ENCODE results near the gene NPC2. TPM values are rescaled to one million over a fixed set of nuclear protein-coding genes. Genes with fewer than 3 reads are reported as not detected.
A peak's percentile ranks its signal among the peaks of the same experiment; 100 is the strongest.

Gene NPC2
- total and polyA plus RNA-seq, 4 donors = 76.8 to 174 (median 86.7) TPM

DNA sequence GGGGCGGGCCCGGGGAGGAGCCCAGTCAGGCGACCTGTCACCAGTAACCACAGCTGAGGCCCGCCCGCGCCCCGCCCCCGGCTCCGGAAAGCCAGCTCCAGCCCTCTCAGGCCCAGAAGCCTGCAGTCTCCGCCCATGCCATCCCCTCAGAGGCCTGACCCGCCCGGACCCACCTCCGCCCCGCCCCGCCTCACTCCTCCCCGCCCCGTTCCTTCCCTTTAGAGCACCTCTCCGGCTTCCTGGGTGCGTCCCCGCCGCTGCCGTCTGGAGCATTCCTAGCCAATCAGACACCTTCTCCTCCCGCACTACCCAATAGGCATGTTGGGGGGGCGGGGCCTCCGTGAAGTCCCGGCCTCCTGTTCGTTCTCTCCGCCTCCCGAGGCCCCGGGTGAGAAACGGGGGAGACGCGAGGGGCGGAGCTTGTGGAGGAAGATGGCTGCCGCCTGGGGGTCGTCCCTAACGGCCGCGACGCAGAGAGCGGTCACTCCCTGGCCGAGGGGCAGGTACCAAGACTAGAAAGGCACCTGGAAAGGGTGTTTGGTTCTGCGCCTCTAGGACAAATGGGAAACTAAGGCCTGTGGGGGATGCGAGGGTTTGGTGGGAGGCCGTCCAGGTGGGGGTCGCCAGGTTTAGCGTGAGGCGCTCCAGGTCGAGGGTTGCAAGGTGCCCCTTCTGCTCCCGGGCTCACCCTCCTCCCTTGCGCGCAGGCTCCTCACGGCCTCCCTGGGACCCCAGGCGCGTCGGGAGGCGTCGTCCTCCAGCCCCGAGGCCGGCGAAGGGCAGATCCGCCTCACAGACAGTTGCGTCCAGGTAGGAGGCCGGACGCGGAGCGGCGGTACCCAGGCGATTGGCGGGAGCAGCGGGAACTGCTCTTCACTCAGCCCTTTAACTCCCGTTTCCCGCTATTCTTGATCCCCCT is 497 bp upstream of the NPC2 start, which contains the start of gene ISCA2:
Gene ISCA2, plus strand, starts transcription at position 423 of the 919 bp plus-strand sequence. Its CDS starts 10 bp downstream, at position 433.
- Histone ChIP-seq H3K27me3 (ENCODE audit: control insufficient read depth, insufficient read depth, low read length) (peaks cover 16% of the 10 kb centered on the region), H3K36me3 (ENCODE audit: control insufficient read depth, insufficient read depth, low read length) (no peaks in the 10 kb centered on the region), H3K27ac (ENCODE audit: low read depth, low read length) (peak within 1 kb of the TSS; percentile 77), H3K9me3 (ENCODE audit: control insufficient read depth, insufficient read depth, low read length) (no peaks in the 10 kb centered on the region), H3K4me1 (ENCODE audit: control insufficient read depth, insufficient read depth, low read length) (peaks cover 14% of the 10 kb centered on the region), H3K4me3 (ENCODE audit: low read depth, low read length) (peak within 1 kb of the TSS; percentile 95)
- peak; percentile 86 to 100 (median 98) for DNase-seq (ENCODE audit: low read depth in 4 of 6, low spot score in 6 of 6)
- 0% methylated on average over 52 of the region's 73 CpGs for WGBS (ENCODE audit: insufficient coverage)

DNA sequence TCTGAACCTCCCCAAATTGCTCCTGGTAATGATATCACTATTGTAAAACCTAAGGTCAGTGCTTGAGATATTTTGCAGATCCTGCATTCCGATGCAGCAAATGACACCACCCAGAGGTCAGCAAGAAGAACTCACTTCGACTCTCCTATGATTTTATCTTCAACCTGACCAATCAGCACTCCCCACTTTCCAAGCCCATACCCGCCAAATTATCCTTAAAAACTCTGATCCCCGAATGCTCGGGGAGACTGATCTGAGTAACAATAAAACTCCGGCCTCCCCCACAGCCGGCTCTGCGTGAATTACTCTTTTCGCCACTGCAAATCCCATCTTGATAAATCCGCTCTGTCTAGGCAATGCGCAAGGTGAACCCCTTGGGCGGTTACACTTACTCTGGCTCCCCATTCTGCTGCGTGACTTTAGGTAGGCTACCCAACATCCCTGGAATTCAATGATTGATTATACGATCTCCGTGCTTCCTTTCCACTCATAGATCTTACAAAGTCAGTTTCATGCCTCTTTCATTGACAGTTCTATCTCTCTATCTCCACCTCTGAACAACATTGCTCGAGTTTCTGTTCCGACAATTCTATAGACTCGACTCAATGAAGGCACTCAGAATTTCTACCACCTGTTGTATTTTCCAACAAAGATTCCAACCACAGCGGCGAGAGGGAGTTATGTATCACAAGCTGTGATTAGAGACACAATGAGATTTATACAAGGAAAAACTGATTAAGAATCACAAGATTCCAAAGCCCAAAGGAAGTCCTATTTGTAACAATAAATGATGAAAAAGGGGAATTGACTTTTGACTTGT is 939 bp downstream of the NPC2 start:
- Histone ChIP-seq H3K27ac (ENCODE audit: low read depth, low read length) (no peak overlapping the region), H3K9me3 (ENCODE audit: control insufficient read depth, insufficient read depth, low read length) (no peaks in the 10 kb centered on the region), H3K4me1 (ENCODE audit: control insufficient read depth, insufficient read depth, low read length) (peaks cover 14% of the 10 kb centered on the region), H3K4me3 (ENCODE audit: low read depth, low read length) (peak overlapping the region; percentile 95), H3K36me3 (ENCODE audit: control insufficient read depth, insufficient read depth, low read length) (no peaks in the 10 kb centered on the region), H3K27me3 (ENCODE audit: control insufficient read depth, insufficient read depth, low read length) (peaks cover 16% of the 10 kb centered on the region)
- peak in 1 of 6 donors; percentile 68 for DNase-seq (ENCODE audit: low read depth in 4 of 6, low spot score in 6 of 6)
- 4% methylated on average over 18 of the region's 20 CpGs for WGBS (ENCODE audit: insufficient coverage)

DNA sequence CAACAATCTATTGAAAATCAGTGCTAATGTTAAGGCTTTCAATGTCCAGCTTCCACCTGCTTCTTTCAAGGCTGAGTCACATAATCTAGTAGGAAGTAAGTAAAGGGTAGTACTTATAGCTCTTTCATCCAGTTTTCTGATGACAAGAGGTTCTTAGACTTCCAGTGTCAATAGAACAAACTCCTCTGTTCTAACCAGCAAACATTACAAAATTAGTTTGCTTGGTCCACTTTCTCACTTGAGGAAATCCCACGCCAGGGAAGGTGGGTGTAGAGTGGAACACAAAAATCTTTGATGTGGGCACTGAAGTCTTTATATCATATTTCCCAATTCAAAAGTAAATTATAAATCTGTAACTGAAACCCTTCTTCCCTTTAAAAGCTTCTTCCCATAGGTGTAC is 2.6 kb downstream of the NPC2 start:
- Histone ChIP-seq H3K27me3 (ENCODE audit: control insufficient read depth, insufficient read depth, low read length) (peaks cover 16% of the 10 kb centered on the region), H3K27ac (ENCODE audit: low read depth, low read length) (no peak overlapping the region), H3K4me3 (ENCODE audit: low read depth, low read length) (no peak overlapping the region), H3K36me3 (ENCODE audit: control insufficient read depth, insufficient read depth, low read length) (no peaks in the 10 kb centered on the region), H3K4me1 (ENCODE audit: control insufficient read depth, insufficient read depth, low read length) (peaks cover 14% of the 10 kb centered on the region), H3K9me3 (ENCODE audit: control insufficient read depth, insufficient read depth, low read length) (no peaks in the 10 kb centered on the region)
- WGBS (ENCODE audit: insufficient coverage) = no CpG with 5 or more reads among the region's 1 CpG
- DNase-seq (ENCODE audit: low read depth in 4 of 6, low spot score in 6 of 6) = no peak

DNA sequence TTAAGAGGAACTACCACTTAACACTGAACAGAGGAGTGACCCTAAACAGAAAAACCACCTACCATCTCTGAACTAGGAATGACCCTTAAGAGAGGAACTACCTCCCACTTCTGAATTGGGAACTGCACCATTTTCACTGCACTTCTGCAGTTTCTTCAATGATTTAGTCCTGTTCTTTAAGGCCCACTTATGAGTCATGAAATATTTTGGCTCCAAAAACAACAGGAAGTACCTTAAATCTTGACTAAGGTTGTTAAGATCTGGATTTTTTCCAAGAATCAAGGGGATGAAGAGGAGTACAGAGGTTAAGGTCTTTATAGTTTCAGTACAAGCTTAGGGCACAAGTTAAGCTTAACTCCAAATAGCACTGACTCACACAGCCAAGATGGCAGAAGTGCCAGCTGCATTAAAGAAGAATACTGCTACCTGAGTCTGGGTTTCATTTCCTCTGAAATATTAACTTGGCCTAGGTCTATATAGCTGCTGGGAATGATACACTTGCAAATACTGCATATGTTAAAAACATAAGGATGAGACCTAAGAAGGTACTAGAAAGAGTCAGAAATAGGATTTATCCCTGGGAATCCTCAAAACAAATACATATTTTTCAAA is 4.2 kb downstream of the NPC2 start:
- H3K9me3 ChIP-seq (ENCODE audit: control insufficient read depth, insufficient read depth, low read length) = no peaks in the 10 kb centered on the region
- no peak for DNase-seq (ENCODE audit: low read depth in 4 of 6, low spot score in 6 of 6)
- H3K27ac ChIP-seq (ENCODE audit: low read depth, low read length) = no peak overlapping the region
- H3K4me3 ChIP-seq (ENCODE audit: low read depth, low read length) = no peak overlapping the region
- H3K4me1 ChIP-seq (ENCODE audit: control insufficient read depth, insufficient read depth, low read length) = peaks cover 8% of the 10 kb centered on the region
- no peaks in the 10 kb centered on the region for H3K36me3 ChIP-seq (ENCODE audit: control insufficient read depth, insufficient read depth, low read length)
- peaks cover 16% of the 10 kb centered on the region for H3K27me3 ChIP-seq (ENCODE audit: control insufficient read depth, insufficient read depth, low read length)

DNA sequence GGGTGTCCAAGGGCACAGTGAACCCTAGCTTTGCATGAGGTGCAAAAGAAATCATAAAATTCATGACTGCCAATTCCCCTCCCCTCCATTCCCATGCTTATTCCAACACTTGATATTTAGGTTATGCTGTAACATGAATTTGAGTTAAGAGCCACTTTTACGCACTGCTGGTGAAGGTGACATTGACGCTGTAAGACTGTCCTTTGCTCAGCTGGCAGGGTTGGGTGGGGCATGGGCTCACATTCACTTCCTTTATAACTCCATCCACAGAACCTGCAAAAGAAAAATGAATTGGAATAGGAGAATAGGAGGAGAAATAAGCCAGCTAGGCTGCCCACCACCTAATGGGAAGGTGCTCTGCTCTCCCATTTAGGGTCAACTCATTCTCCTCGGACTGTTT is 6.9 kb downstream of the NPC2 start:
- Histone ChIP-seq H3K4me1 (ENCODE audit: control insufficient read depth, insufficient read depth, low read length) (no peaks in the 10 kb centered on the region), H3K27me3 (ENCODE audit: control insufficient read depth, insufficient read depth, low read length) (peaks cover 3% of the 10 kb centered on the region), H3K36me3 (ENCODE audit: control insufficient read depth, insufficient read depth, low read length) (no peaks in the 10 kb centered on the region), H3K27ac (ENCODE audit: low read depth, low read length) (no peak overlapping the region), H3K9me3 (ENCODE audit: control insufficient read depth, insufficient read depth, low read length) (no peaks in the 10 kb centered on the region), H3K4me3 (ENCODE audit: low read depth, low read length) (no peak overlapping the region)
- WGBS (ENCODE audit: insufficient coverage) = no CpG with 5 or more reads among the region's 3 CpGs
- DNase-seq (ENCODE audit: low read depth in 4 of 6, low spot score in 6 of 6) = no peak

DNA sequence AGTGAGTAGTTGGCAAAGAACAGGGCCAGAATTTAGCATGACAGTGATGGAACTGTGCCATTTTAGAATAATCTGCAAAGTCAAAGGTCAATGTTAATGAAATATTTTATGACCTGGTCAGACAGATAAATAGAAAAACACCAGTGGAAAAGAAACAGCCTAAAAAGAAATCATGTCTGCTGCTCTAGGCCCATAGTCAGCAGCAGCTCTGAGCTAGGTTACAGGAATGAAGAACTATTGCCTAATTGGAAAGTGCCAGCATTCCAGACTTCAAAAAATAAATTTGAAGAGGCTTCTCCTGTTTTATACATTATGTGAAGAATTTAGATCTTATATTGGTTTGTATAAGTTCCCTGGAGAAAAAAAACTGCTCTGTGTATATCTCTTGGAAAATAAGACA is 9.8 kb downstream of the NPC2 start:
- no peak overlapping the region for H3K27ac ChIP-seq (ENCODE audit: low read depth, low read length)
- no peaks in the 10 kb centered on the region for H3K9me3 ChIP-seq (ENCODE audit: control insufficient read depth, insufficient read depth, low read length)
- no peaks in the 10 kb centered on the region for H3K4me1 ChIP-seq (ENCODE audit: control insufficient read depth, insufficient read depth, low read length)
- no peak for DNase-seq (ENCODE audit: low read depth in 4 of 6, low spot score in 6 of 6)
- no peaks in the 10 kb centered on the region for H3K27me3 ChIP-seq (ENCODE audit: control insufficient read depth, insufficient read depth, low read length)
- no peaks in the 10 kb centered on the region for H3K36me3 ChIP-seq (ENCODE audit: control insufficient read depth, insufficient read depth, low read length)
- H3K4me3 ChIP-seq (ENCODE audit: low read depth, low read length) = no peak overlapping the region

DNA sequence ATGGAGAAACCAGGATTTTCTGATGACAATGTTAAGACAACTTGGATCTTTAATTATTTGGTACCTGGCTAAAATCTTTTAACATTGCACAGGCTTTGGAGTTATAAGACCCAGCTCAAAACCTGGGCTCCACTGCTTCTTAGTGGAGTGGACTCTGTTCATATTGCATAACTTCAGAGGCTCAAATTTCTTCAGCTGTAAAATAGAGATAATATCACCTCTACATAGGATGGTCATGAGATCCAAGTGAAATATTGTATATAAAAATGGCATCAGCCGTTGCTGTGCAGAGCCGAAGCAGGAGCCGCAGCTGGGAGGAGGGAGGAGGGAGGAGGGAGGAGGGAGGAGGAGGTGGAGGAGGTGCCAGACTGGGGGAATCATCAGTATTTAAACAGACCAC is 10.5 kb downstream of the NPC2 start:
- Histone ChIP-seq H3K4me3 (ENCODE audit: low read depth, low read length) (no peak overlapping the region), H3K4me1 (ENCODE audit: control insufficient read depth, insufficient read depth, low read length) (no peaks in the 10 kb centered on the region), H3K27me3 (ENCODE audit: control insufficient read depth, insufficient read depth, low read length) (no peaks in the 10 kb centered on the region)

DNA sequence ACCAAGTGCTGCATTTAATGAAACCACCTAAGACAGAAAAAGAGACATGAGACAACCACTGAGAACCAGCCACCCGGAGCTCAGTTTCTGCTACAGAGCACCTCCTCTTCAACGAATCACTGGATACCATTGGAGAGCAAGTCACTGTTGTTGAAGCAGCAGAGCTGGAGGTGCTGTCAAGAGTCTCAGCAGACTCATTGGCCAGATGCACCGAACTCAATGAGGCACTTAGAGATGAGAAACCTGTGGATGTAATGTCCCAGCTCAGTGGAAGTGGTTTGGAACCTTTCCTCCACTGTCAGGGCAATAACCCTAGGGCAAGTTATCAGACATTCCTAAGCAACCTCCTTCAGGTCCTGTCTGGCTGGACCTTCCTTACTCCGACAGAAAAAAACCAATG is 13.1 kb downstream of the NPC2 start:
- peak in 1 of 6 donors; percentile 34 for DNase-seq (ENCODE audit: low read depth in 4 of 6, low spot score in 6 of 6)
- Histone ChIP-seq H3K27me3 (ENCODE audit: control insufficient read depth, insufficient read depth, low read length) (no peaks in the 10 kb centered on the region), H3K4me3 (ENCODE audit: low read depth, low read length) (no peak overlapping the region), H3K36me3 (ENCODE audit: control insufficient read depth, insufficient read depth, low read length) (no peaks in the 10 kb centered on the region), H3K27ac (ENCODE audit: low read depth, low read length) (no peak overlapping the region), H3K9me3 (ENCODE audit: control insufficient read depth, insufficient read depth, low read length) (no peaks in the 10 kb centered on the region), H3K4me1 (ENCODE audit: control insufficient read depth, insufficient read depth, low read length) (peaks cover 7% of the 10 kb centered on the region)
- WGBS (ENCODE audit: insufficient coverage) = 79% methylated on average over 2 of the region's 4 CpGs

More for the DNA sequence above, 10.5 kb downstream of the NPC2 start:
- no peak overlapping the region for H3K27ac ChIP-seq (ENCODE audit: low read depth, low read length)
- no peaks in the 10 kb centered on the region for H3K36me3 ChIP-seq (ENCODE audit: control insufficient read depth, insufficient read depth, low read length)
- no peak for DNase-seq (ENCODE audit: low read depth in 4 of 6, low spot score in 6 of 6)
- WGBS (ENCODE audit: insufficient coverage) = 100% methylated on average over 1 of the region's 3 CpGs
- no peaks in the 10 kb centered on the region for H3K9me3 ChIP-seq (ENCODE audit: control insufficient read depth, insufficient read depth, low read length)

DNA sequence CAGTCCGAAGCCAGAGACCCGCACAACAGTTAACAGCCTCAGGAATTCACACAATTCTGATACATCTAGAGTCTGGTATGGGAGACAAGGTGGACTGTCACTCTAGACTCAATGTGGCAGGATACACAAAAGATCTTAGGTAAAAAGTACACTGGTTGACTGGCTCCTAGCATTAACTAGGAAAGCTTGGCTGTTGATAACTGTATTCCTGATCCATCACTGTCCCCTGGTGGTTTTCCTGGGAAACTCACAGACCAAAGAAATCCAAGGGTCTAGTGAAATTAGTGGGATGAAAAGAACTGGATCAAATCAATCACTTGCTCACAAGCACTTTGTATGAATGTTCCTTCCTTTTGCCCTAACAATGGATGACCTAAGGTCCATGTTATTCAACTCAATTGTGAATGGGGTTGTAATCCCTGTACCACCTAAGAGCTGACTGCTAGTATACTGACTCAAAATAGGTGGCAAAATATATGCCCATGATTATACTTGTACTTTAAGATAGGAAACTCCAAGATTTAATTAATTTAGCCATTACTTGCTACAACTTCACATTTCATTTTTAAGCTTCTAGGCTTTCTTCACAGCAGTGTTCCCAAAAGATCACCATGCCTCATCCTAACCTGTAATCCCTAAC is 14.0 kb downstream of the NPC2 start:
- WGBS (ENCODE audit: insufficient coverage) = no CpG with 5 or more reads among the region's 2 CpGs
- H3K36me3 ChIP-seq (ENCODE audit: control insufficient read depth, insufficient read depth, low read length) = no peaks in the 10 kb centered on the region

More for the DNA sequence above, 14.0 kb downstream of the NPC2 start:
- Histone ChIP-seq H3K27me3 (ENCODE audit: control insufficient read depth, insufficient read depth, low read length) (no peaks in the 10 kb centered on the region), H3K4me1 (ENCODE audit: control insufficient read depth, insufficient read depth, low read length) (peaks cover 13% of the 10 kb centered on the region), H3K27ac (ENCODE audit: low read depth, low read length) (no peak overlapping the region), H3K4me3 (ENCODE audit: low read depth, low read length) (no peak overlapping the region), H3K9me3 (ENCODE audit: control insufficient read depth, insufficient read depth, low read length) (no peaks in the 10 kb centered on the region)
- peak in 4 of 6 donors; percentile 48 to 93 (median 60) for DNase-seq (ENCODE audit: low read depth in 4 of 6, low spot score in 6 of 6)
